Panc1 (cell line): ENCODE measurements around the gene SPATA31C1.
"Not testable (repeated sequence)": the region's sequence is repeated elsewhere in the genome, so short reads cannot be mapped to it uniquely, and the experiment has no call there.

Experiments
- POLR2AphosphoS5 ChIP-seq: IDR thresholded peaks from 2 replicates; pipeline ENCODE4 v1.6.1; 2012; ENCODE audit warnings: mild to moderate bottlenecking, low read depth, low read length, moderate library complexity
- SIN3A ChIP-seq: IDR thresholded peaks from 2 replicates; pipeline ENCODE4 v1.6.1; 2012; ENCODE audit warnings: low read depth, mild to moderate bottlenecking, low read length, moderate library complexity, borderline replicate concordance; ENCODE audit not compliant: insufficient read depth
- TCF7L2 ChIP-seq: IDR thresholded peaks from 2 replicates; pipeline ENCODE4 v1.6.1; 2011; ENCODE audit warnings: mild to moderate bottlenecking, low read depth, low read length, inconsistent platforms
- TF ChIP-seq, protein P1 (sequence below): fragments of 450-650 bp; IDR thresholded peaks from 2 replicates; pipeline ENCODE4 v1.5.1; 2017; ENCODE audit warnings: mild to moderate bottlenecking
- TF ChIP-seq, protein P2 (sequence below), 2 experiments: IDR thresholded peaks; 2 replicates each; pipeline ENCODE4 v1.6.1; 2011 to 2012; ENCODE audit warnings: low read depth in 2 of 2, control low read depth in 1 of 2, low read length in 1 of 2, mild to moderate bottlenecking in 1 of 2, moderate library complexity in 1 of 2; ENCODE audit not compliant: insufficient read depth in 1 of 2

DNA sequence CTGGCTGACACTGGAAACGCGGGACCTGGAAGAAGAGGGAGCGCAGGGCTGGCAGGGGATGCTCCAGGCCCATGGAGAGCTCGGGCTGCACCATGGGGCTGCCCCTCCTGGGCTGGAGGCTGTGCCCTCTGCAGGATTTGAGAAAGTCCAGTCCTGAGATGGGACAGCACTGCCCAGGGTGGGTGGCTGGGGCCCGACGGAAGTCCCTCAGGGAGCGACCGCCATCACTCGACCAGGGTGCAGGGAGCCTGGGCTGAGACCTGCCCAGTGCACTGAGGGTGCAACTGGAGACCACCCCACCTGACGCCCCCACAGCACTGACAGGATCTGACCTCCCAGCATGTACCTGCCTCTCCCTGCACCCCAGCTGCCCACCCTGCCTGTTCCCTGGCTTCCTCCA is 7.1 kb downstream of the SPATA31C1 start:
- TF ChIP-seq, protein P1, sequence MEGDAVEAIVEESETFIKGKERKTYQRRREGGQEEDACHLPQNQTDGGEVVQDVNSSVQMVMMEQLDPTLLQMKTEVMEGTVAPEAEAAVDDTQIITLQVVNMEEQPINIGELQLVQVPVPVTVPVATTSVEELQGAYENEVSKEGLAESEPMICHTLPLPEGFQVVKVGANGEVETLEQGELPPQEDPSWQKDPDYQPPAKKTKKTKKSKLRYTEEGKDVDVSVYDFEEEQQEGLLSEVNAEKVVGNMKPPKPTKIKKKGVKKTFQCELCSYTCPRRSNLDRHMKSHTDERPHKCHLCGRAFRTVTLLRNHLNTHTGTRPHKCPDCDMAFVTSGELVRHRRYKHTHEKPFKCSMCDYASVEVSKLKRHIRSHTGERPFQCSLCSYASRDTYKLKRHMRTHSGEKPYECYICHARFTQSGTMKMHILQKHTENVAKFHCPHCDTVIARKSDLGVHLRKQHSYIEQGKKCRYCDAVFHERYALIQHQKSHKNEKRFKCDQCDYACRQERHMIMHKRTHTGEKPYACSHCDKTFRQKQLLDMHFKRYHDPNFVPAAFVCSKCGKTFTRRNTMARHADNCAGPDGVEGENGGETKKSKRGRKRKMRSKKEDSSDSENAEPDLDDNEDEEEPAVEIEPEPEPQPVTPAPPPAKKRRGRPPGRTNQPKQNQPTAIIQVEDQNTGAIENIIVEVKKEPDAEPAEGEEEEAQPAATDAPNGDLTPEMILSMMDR = not testable (repeated sequence)
- TF ChIP-seq POLR2AphosphoS5, SIN3A, TCF7L2: not testable (repeated sequence)
- TF ChIP-seq, protein P2, sequence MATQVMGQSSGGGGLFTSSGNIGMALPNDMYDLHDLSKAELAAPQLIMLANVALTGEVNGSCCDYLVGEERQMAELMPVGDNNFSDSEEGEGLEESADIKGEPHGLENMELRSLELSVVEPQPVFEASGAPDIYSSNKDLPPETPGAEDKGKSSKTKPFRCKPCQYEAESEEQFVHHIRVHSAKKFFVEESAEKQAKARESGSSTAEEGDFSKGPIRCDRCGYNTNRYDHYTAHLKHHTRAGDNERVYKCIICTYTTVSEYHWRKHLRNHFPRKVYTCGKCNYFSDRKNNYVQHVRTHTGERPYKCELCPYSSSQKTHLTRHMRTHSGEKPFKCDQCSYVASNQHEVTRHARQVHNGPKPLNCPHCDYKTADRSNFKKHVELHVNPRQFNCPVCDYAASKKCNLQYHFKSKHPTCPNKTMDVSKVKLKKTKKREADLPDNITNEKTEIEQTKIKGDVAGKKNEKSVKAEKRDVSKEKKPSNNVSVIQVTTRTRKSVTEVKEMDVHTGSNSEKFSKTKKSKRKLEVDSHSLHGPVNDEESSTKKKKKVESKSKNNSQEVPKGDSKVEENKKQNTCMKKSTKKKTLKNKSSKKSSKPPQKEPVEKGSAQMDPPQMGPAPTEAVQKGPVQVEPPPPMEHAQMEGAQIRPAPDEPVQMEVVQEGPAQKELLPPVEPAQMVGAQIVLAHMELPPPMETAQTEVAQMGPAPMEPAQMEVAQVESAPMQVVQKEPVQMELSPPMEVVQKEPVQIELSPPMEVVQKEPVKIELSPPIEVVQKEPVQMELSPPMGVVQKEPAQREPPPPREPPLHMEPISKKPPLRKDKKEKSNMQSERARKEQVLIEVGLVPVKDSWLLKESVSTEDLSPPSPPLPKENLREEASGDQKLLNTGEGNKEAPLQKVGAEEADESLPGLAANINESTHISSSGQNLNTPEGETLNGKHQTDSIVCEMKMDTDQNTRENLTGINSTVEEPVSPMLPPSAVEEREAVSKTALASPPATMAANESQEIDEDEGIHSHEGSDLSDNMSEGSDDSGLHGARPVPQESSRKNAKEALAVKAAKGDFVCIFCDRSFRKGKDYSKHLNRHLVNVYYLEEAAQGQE (IDR thresholded peaks at IDR 0.05; ENCODE audit: insufficient read depth in 1 of 2, low read depth in 2 of 2, low read length in 1 of 2) = not testable (repeated sequence)
